Measurements from ENCODE around the gene NUP98.

DNA sequence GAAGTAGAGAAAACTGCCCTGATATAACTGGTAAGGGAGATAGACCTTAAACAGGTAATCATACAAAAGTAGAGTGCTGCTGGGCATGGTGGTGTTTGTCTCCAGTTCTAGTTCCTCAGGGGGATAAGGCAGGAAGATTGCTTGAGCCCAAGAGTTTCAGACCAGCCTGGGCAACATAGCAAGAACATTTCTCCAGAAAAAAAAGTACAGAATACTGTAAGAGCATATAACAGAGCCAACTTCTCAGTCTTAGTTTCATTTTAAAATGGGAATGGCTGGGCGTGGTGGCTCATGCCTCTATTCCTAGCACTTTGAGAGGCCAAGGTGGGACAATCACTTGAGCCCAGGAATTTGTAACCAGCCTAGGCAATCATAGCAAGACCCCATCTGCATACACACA is 47.9 kb upstream of the NUP98 start:
- TF ChIP-seq ZNF274 (IDR thresholded peaks at IDR 0.05; ENCODE audit: low read depth, low read length), result no peak
- no peak for TF ChIP-seq YY1 (IDR thresholded peaks at IDR 0.05; ENCODE audit: insufficient read depth, insufficient read length)
